Measurements from ENCODE around the gene ZNF207.
"Not testable (repeated sequence)": the region's sequence is repeated elsewhere in the genome, so short reads cannot be mapped to it uniquely, and the experiment has no call there.

The ZNF207 gene

GRCh38 chr17:32311028-32311536 is 38.9 kb upstream of the ZNF207 start:
- no peak for DNase-seq (ENCODE audit: extremely low read depth, low read depth)
- TF ChIP-seq, protein P1, sequence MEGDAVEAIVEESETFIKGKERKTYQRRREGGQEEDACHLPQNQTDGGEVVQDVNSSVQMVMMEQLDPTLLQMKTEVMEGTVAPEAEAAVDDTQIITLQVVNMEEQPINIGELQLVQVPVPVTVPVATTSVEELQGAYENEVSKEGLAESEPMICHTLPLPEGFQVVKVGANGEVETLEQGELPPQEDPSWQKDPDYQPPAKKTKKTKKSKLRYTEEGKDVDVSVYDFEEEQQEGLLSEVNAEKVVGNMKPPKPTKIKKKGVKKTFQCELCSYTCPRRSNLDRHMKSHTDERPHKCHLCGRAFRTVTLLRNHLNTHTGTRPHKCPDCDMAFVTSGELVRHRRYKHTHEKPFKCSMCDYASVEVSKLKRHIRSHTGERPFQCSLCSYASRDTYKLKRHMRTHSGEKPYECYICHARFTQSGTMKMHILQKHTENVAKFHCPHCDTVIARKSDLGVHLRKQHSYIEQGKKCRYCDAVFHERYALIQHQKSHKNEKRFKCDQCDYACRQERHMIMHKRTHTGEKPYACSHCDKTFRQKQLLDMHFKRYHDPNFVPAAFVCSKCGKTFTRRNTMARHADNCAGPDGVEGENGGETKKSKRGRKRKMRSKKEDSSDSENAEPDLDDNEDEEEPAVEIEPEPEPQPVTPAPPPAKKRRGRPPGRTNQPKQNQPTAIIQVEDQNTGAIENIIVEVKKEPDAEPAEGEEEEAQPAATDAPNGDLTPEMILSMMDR (IDR thresholded peaks at IDR 0.05; ENCODE audit: low read depth, low read length) = no peak

- TF ChIP-seq, protein P1 (IDR thresholded peaks at IDR 0.05; ENCODE audit: low read depth, low read length) = no peak
- no peak for DNase-seq (ENCODE audit: extremely low read depth, low read depth)
Measured at GRCh38 chr17:32314636-32315035, 35.3 kb upstream of the ZNF207 start.

- DNase-seq (ENCODE audit: extremely low read depth, low read depth) = no peak
- TF ChIP-seq, protein P1 (IDR thresholded peaks at IDR 0.05; ENCODE audit: low read depth, low read length) = no peak
Measured at GRCh38 chr17:32315171-32315570, 34.8 kb upstream of the ZNF207 start.

DNA sequence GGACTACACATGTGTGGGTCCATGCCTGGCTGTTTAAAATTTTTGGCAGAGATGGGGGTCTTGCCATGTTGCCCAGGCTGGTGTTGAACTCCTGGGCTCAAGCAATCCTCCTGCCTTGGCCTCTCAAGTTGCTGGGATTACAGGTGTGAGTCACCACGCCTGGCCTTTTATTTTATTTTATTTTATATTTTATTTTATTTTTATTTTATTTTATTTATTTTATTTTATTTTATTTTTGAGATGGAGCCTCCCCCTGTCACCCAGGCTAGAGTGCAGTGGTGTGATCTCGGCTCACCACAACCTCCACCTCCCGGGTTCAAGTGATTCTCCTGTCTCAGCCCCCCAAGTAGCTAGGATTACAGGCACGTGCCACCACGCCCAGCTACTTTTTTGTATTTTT is 33.3 kb upstream of the ZNF207 start:
- not testable (repeated sequence) for DNase-seq (ENCODE audit: extremely low read depth, low read depth)

- no peak for DNase-seq (ENCODE audit: extremely low read depth, low read depth)
- TF ChIP-seq, protein P1 (IDR thresholded peaks at IDR 0.05; ENCODE audit: low read depth, low read length) = no peak
Measured at GRCh38 chr17:32317353-32317752, 32.6 kb upstream of the ZNF207 start.

DNA sequence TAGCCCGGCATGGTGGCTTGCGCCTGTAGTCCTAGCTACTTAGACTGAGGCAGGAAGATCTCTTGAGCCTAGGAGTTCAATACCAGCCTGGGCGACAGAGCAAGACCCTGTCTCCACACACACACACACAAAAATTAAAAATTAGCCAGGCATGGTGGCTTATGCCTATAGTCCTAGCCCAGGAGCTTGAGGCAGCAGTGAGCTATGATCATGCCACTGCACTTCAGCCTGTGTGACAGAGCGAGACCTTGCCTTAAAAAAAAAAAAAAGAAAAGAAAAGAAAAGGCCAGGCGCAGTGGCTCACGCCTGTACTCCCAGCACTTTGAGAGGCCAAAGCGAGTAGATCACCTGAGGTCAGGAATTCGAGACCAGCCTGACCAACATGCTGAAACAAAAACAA is 31.9 kb upstream of the ZNF207 start:
- TF ChIP-seq, protein P1 (IDR thresholded peaks at IDR 0.05; ENCODE audit: low read depth, low read length) = no peak
- no peak for DNase-seq (ENCODE audit: extremely low read depth, low read depth)

- DNase-seq (ENCODE audit: extremely low read depth, low read depth) = no peak
- TF ChIP-seq, protein P1 (IDR thresholded peaks at IDR 0.05; ENCODE audit: low read depth, low read length) = peak; percentile 96
Measured at GRCh38 chr17:32319548-32319905, 30.4 kb upstream of the ZNF207 start.

- DNase-seq (ENCODE audit: extremely low read depth, low read depth) = not testable (repeated sequence)
Measured at GRCh38 chr17:32320080-32320479, 29.9 kb upstream of the ZNF207 start.
